ENCODE data around the gene UBASH3A.

- no peak for TF ChIP-seq CTCF (tag by site-specific recombination; IDR thresholded peaks at IDR 0.05)
- TF ChIP-seq ZNF311 (tag by site-specific recombination; IDR thresholded peaks at IDR 0.05; ENCODE audit: borderline replicate concordance) = no peak
- TF ChIP-seq SP2 (tag by site-specific recombination; IDR thresholded peaks at IDR 0.05) = no peak
- TF ChIP-seq MYNN (tag by site-specific recombination; IDR thresholded peaks at IDR 0.05; ENCODE audit: borderline replicate concordance) = no peak
- no peak for TF ChIP-seq ZFHX2 (tag by site-specific recombination; conservative IDR thresholded peaks at IDR 0.05)
Measured at GRCh38 chr21:42388740-42389448, 14.8 kb upstream of the UBASH3A start.
